Measurements from ENCODE around the gene NAA10.

Gene NAA10

GRCh38 chrX:153883163-153883843, 51.5 kb downstream of the NAA10 start:
- no peak for DNase-seq (ENCODE audit: low read depth in 2 of 2)

GRCh38 chrX:153882557-153882956, 52.3 kb downstream of the NAA10 start:
- DNase-seq (ENCODE audit: low read depth in 2 of 2), result no peak

- no peak for DNase-seq (ENCODE audit: low read depth in 2 of 2)
Observed at GRCh38 chrX:153882086-153882498, 52.7 kb downstream of the NAA10 start.

- no peak for DNase-seq (ENCODE audit: low read depth in 2 of 2)
Observed at GRCh38 chrX:153881281-153881680, 53.6 kb downstream of the NAA10 start.

GRCh38 chrX:153880440-153880815, 54.4 kb downstream of the NAA10 start:
- DNase-seq (ENCODE audit: low read depth in 2 of 2), result no peak

- no peak for DNase-seq (ENCODE audit: low read depth in 2 of 2)
Observed at GRCh38 chrX:153879741-153880439, 54.9 kb downstream of the NAA10 start.
